RWPE1 (cell line): ENCODE results near the gene SH3PXD2A.
A peak's percentile ranks its signal among the peaks of the same experiment; 100 is the strongest.
"Not testable (repeated sequence)": the region's sequence is repeated elsewhere in the genome, so short reads cannot be mapped to it uniquely, and the experiment has no call there.

ENCODE experiments used
- CTCF ChIA-PET: fragments of 350-600 bp; sonication (Branson Sonifier 250); formaldehyde crosslinking; extraction: SDS; loops from one replicate; lab custom pipeline; 2021; lab: Yijun Ruan, JAX
- POLR2A ChIA-PET: fragments of 400-600 bp; formaldehyde crosslinking; extraction: SDS; loops from one replicate; lab custom pipeline; 2020; ENCODE audit warnings: antibody characterized with exemption; ENCODE audit not compliant: low non-redundant PET; lab: Yijun Ruan, JAX
- DNase-seq: peaks from one replicate; pipeline ENCODE4 v3.0.0; 2012; ENCODE audit warnings: low spot score
- H3K27ac ChIP-seq: fragments of 450-650 bp; 2 replicates; pipeline ENCODE4 v1.5.1; 2017
- CTCF ChIP-seq: fragments of 450-650 bp; conservative IDR thresholded peaks from 2 replicates; pipeline ENCODE4 v1.5.1; 2017; ENCODE audit warnings: low read depth, mild to moderate bottlenecking

The SH3PXD2A gene

GRCh38 chr10:103761075-103761920 lies 94.1 kb downstream of the SH3PXD2A start:
- DNase-seq, result no peak
- H3K27ac ChIP-seq, result peak overlapping the region; percentile 67
- POLR2A ChIA-PET, result no interaction called here
- TF ChIP-seq CTCF, result no peak
- CTCF ChIA-PET, result no interaction called here

DNA sequence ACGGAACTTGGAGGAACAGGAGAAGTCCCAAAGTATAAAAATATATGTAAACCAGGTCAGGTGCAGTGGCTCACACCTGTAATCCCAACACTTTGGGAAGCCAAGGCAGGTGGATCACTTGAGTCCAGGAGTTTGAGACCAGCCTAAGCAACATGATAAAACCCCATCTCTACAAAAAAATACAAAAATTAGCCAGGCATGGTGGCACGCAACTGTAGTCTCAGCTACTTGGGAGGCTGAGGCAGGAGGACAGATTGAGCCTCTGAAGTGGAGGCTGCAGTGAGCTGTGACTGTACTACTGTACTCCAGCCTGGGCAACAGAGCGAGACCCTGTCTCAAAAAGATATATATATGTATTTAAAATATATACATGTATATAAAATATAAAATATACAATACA lies 95.1 kb downstream of the SH3PXD2A start:
- H3K27ac ChIP-seq, result peak overlapping the region; percentile 95
- POLR2A ChIA-PET, CTCF ChIA-PET, DNase-seq: not testable (repeated sequence)

- peak overlapping the region; percentile 95 for H3K27ac ChIP-seq
- no peak for TF ChIP-seq CTCF
- ChIA-PET POLR2A (interaction anchor here (0.7 kb wide), 2 partner anchors 13 to 34 kb away, joined by 3 read pairs; no protein-coding TSS in a partner anchor), CTCF (interaction anchor here (0.5 to 2.2 kb wide), 3 partner anchors 12 to 248 kb away, joined by 3 to 7 read pairs (median 3); no protein-coding TSS in a partner anchor)
- peak; percentile 74 for DNase-seq
Measured at GRCh38 chr10:103759100-103759781, 96.1 kb downstream of the SH3PXD2A start.

- H3K27ac ChIP-seq, result peak overlapping the region; percentile 95
- TF ChIP-seq CTCF, result no peak
- DNase-seq, result peak; percentile 58
- ChIA-PET CTCF (interaction anchor here (1.2 to 2.2 kb wide), 2 partner anchors 11 to 14 kb away, joined by 3 to 7 read pairs; no protein-coding TSS in a partner anchor), POLR2A (no interaction called here)
Measured at GRCh38 chr10:103758294-103758681, 97.1 kb downstream of the SH3PXD2A start.

- ChIA-PET POLR2A (interaction anchor here (0.7 kb wide), 2 partner anchors 114 to 173 kb away, joined by 3 to 4 read pairs; no protein-coding TSS in a partner anchor), CTCF (interaction anchor here (0.7 to 2.2 kb wide), 4 partner anchors 10 to 57 kb away, joined by 3 to 7 read pairs (median 3); no protein-coding TSS in a partner anchor)
- DNase-seq, result peak; percentile 92
- peak overlapping the region; percentile 95 for H3K27ac ChIP-seq
- TF ChIP-seq CTCF, result no peak
Measured at GRCh38 chr10:103757531-103758293, 97.7 kb downstream of the SH3PXD2A start.

DNA sequence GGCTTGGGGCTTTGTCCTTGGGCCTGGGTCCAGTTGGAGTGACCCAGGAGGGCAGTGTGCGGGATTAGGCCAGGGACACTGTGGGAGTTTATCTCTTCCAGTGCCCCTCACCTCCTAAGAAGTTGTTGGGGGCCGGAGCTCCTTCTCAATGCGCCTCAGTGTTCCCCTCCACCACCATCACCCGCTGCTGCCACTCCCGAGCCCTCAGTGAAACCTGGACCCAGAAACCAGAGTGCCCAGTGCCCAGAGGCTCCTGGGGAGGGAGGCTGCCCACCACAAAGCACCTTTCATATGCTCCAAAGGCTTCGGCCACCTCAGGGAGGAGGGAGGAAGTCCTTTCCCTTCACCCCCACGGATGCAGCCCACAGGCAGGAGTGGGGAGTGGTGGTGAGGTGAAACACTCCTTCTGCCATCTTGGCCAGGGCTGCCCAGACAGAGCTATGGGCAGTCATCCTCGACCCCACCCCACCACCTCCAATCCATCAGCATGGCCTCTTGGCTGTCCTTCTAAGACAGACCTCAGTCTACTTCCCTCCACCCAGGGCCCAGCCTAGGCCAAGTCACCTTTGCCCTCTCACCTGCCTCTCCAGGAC lies 99.0 kb downstream of the SH3PXD2A start:
- CTCF ChIA-PET, result interaction anchor here (1.1 kb wide), 2 partner anchors 58 to 132 kb away, joined by 3 read pairs; no protein-coding TSS in a partner anchor
- POLR2A ChIA-PET, result interaction anchor here (0.6 kb wide), 1 partner anchor 13 kb away, joined by 4 read pairs; no protein-coding TSS in a partner anchor
- H3K27ac ChIP-seq, result peak overlapping the region; percentile 95
- TF ChIP-seq CTCF, result no peak
- DNase-seq, result no peak
